Measurements from ENCODE around the gene DCP1A.

DNA sequence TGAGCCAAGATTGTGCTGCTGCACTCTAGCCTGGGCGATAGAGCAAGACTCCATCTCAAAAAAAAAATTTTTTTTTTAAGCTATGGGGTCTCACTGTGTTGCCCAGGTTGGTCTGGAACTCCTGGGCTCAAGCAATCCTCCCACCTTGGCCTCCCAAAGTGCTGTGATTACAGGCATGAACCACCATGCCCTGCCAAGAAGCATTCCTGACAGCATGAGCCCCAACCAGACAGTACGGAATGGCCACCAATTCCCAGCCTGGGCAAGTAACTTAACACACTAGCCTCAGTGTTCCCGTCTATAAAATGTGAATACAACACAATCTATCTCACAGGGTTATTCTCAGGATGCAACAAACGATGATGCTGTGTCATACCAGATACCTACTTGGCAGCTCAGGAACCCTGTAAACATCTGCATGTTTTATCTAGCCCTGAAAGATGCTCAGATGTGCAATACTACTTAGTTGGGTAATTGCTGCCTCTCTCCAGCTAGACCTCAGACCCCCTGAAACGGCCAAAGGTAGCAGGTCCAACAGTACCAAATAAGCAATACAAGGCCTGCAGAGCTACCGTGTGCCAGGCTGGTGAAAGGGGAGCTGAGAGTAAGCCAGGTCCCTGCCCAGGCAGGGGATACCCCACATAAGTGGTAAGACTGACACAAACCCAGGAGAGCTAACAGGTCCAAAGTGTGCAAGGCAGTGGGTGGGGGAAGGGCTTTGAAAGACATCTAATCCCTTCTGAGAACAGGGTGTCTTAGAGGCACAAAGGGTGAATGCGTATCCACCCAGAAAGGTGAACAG lies 93.4 kb downstream of the DCP1A start:
- TF ChIP-seq, protein P1, sequence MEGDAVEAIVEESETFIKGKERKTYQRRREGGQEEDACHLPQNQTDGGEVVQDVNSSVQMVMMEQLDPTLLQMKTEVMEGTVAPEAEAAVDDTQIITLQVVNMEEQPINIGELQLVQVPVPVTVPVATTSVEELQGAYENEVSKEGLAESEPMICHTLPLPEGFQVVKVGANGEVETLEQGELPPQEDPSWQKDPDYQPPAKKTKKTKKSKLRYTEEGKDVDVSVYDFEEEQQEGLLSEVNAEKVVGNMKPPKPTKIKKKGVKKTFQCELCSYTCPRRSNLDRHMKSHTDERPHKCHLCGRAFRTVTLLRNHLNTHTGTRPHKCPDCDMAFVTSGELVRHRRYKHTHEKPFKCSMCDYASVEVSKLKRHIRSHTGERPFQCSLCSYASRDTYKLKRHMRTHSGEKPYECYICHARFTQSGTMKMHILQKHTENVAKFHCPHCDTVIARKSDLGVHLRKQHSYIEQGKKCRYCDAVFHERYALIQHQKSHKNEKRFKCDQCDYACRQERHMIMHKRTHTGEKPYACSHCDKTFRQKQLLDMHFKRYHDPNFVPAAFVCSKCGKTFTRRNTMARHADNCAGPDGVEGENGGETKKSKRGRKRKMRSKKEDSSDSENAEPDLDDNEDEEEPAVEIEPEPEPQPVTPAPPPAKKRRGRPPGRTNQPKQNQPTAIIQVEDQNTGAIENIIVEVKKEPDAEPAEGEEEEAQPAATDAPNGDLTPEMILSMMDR (IDR thresholded peaks at IDR 0.05; ENCODE audit: low read length), result no peak
- TF ChIP-seq EZH2 (IDR thresholded peaks at IDR 0.05; ENCODE audit: borderline replicate concordance, low read length), result no peak

Measured in OCI-LY1 (cell line).